Activated CD4-positive, alpha-beta T cell treated with anti-CD3 and anti-CD28 coated beads for 4 hours (primary cell): ENCODE measurements around the gene POLR2A.

Experiments
- DNase-seq, 2 donors: peaks; one replicate each; pipeline ENCODE4 v3.0.0-alpha.2; 2020

The POLR2A gene

GRCh38 chr17:7484067-7484918 is at the start of gene POLR2A:
Gene POLR2A, plus strand, starts transcription at chr17:7484366.
- DNase-seq, result peak; percentile 97 to 98

- DNase-seq, result peak; percentile 57 to 60
Measured at GRCh38 chr17:7435676-7436555, 48.2 kb upstream of the POLR2A start.

GRCh38 chr17:7436556-7437368 is 47.4 kb upstream of the POLR2A start:
- peak; percentile 74 to 78 for DNase-seq

GRCh38 chr17:7437369-7437863 is 46.8 kb upstream of the POLR2A start:
- no peak for DNase-seq

DNA sequence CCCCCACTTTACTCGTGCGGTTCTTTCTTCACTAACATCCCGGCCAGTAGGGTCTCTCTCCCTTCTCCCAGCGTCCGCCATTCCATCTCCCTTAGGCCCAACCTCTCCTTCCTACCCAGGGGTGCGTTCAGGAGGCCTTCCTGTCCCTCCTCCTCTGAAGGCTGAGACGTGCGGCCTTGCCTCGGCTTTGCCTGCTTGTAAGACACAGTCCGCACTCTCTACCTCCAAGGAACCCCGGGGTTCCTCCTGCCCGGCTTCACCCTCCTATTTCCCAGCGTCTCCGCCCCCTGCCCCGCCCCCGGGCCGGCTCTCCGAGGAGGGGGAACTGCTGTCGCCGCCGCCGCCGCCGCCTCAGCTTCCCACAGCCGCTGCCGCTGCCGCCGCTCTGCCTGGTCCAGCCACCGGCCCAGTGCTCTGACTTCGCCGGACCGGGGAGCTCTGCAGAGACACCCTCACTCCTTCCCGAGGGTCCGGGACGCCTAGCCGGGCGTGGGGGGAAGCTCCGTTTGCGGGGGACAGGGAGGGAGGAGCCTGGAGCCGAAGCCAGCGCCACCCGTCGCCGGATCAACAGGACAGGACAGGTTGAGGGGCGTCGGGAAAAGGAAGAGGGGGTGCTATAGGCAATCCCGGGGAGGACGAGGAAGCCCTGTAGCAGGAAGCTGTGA is 46.1 kb upstream of the POLR2A start:
- peak; percentile 55 to 64 for DNase-seq

- no peak for DNase-seq
Measured at GRCh38 chr17:7438656-7439460, 45.3 kb upstream of the POLR2A start.

GRCh38 chr17:7439462-7440112 is 44.6 kb upstream of the POLR2A start, which contains the start of gene FGF11:
Gene FGF11, plus strand, starts transcription at chr17:7439512. Its CDS starts 109 bp downstream, at chr17:7439621.
- DNase-seq, result no peak

DNA sequence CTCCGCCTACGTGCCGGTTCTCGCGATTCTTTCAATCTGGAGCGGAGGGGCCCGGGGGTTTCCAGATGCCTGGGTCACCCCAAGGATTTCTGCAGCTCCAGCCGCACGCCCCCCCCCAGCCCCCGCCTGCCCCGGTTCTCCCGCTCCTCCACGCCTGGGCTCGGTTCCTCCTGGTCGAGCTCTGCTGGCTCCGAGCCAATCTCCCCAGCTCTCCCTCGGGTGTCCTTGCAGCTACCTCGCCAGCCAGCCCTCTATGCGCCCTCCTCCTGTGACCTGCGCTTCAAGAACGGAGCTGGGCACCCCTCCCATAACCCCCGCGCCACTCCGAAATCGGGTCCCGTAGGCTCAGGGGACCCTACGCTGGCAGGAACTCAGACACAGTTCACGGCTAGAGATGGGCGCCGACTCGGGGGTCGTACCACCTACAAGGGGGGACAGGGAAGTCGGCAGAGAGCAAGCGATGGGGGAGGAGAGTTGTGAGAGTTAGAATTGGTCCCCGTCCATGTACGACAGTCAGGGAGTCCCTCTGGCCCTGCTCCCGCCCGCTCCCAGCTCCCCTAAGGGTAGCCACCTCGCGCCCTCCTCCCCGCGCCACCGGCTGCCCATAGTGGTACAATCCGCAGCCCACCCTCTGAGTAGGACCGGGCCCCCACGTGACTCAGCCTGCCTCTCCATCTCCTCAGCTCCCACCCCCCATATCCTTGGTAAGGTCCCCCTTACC is 43.9 kb upstream of the POLR2A start:
- DNase-seq, result peak; percentile 21 to 35

DNA sequence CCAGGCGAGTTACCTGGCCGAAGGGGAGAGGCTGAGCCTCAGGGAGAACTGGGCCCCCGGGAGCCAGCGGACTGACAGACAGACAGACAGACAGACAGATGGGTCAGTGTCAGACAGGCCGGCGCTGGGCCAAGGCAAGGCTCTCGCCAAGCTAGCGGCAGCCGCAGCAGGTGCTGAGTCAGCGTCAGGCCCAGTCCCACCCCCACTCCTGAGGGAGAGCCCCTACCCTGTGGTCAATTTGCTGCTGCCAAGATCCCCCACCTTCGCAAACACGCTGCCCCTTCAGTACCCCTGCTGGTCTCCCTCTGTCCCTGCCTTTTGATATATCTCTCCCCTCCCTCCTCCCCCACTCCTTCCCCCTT is 43.4 kb upstream of the POLR2A start:
- DNase-seq, result no peak

- no peak for DNase-seq
Measured at GRCh38 chr17:7441266-7441665, 42.9 kb upstream of the POLR2A start.

- DNase-seq, result no peak
Measured at GRCh38 chr17:7442142-7442541, 42.0 kb upstream of the POLR2A start.

DNA sequence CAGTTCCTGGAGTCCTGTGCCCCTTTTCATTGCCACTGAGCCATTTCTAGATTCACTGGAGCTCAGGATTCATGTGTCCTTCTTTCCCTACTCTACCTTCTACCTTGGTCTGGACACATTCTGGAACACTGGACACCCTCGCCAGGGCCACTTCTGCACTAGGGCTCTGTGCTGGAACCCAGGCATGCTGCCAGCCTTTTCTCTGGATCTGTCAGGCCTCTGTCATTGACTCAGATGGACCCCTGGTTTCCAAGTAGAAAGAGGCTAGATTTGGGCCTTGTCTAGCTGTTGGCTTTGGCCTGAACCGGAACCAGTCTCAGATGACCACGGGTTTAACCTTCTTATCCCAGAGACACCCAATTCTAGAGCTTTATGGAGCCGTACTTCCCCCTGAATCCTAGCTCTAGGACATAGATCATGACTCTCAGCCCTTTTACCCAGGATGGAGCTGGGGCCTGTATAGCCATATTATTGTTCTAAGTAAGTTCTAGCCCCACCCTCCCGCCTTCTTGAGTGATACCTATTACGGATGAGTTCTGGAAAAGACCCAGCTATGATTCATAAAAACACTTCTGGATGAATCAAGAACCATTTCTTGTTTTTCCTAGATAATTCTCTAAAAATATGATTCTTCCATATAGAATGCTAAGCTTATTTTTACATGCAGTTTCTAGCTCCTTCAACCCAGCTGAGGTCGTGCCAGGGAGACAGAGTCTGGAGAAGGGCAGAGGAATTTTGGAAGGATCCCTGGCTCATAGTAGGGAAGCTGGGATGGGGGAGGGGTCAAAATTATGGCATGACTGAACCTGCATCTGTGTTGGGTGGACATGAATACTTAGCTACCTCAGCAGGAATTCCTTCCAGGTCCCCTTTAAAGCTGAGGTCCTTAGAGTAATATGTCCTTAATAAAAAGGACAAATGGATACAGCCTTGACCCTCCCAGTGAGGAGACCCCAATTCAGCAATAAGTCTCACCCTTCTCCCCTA is 40.4 kb upstream of the POLR2A start:
- no peak for DNase-seq

- no peak for DNase-seq
Measured at GRCh38 chr17:7444682-7445618, 39.2 kb upstream of the POLR2A start, which contains the start of gene CHRNB1. Gene CHRNB1, plus strand, starts transcription at chr17:7445061. Its CDS starts 67 bp downstream, at chr17:7445128.

GRCh38 chr17:7445619-7445968 is 38.6 kb upstream of the POLR2A start:
- peak in 1 of 2 donors; percentile 22 for DNase-seq

DNA sequence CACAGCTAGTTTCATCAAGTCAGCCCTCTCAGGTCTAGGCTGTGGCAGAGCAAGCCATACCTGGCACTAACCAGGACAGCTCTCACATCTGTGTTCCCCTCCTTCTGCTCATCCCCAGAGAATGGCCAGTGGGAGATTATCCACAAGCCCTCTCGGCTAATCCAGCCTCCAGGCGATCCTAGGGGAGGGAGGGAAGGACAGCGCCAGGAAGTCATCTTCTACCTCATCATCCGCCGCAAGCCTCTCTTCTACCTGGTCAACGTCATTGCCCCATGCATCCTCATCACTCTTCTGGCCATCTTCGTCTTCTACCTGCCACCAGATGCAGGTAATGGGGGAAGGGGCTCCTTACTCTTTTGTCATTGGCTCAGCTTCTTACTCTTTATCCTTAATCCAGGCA is 35.7 kb upstream of the POLR2A start:
- no peak for DNase-seq

- no peak for DNase-seq
Measured at GRCh38 chr17:7459961-7460545, 24.1 kb upstream of the POLR2A start.
